HG03139 (cell line): ENCODE measurements around the gene SCART1.
"Not testable (repeated sequence)": the region's sequence is repeated elsewhere in the genome, so short reads cannot be mapped to it uniquely, and the experiment has no call there.

Experiments
- ATAC-seq: cut with Tn5 transposase; IDR thresholded peaks from one replicate; pipeline ENCODE4 v1.9.1; 2021; ENCODE audit not compliant: unreplicated experiment

SCART1 gene

DNA sequence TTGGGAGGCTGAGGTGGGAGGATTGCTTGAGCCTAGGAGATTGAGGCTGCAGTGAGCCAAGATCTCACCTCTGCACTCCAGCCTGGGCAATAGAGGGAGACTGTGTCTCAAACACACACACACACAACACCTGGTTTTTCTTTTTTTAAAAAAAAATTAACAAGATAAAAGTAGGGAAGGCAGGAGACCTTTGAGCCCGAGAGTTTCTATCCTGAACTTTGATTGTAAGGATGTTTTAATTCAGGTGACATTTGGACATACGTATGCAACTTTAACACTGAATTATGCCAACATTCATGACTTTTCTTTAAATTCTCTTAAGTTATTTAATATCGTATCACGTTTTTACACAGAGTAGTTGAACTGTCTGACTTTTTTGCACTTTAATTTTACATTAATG lies 61.7 kb downstream of the SCART1 start:
- ATAC-seq = no peak

DNA sequence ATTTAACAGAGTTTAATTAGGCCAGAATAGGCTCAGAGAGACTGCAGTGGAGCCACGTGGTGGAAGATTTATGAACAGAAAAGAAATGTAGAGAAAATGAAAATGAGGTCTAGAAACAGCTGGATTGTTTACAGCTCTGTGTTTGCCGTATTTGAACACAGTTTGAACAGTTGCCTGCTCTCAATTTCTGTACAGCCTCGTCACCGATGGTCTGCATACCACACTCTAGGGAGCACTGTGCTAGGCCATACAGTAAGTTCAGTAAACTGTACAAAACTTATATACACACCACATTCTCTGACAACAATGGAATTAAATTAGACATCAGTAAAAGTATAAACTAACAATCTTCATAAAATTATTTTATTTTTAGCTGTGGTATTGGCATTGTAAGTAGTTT lies 62.3 kb downstream of the SCART1 start:
- ATAC-seq = no peak

DNA sequence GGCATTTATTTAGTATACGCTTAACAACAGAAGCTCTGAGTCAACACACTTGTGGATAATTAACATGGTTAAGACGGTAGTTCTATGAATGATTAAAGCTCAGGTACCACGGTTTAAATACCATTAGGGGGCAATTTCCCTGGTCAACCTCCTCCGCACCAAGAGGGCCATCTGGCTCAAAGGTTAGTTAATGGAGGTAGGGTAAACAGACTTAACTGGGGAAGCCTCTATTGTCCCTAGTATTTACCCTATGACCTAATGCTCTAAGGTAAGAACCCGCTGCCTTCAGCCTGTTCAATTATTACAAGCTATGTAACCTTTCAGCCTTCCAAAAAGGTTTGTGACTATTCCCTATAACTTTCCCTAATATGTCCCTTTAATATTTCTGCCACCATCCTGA lies 64.8 kb downstream of the SCART1 start:
- ATAC-seq = not testable (repeated sequence)
